H9 (cell line): ENCODE data around the gene CACNG5. TPM values are rescaled to one million over a fixed set of nuclear protein-coding genes. Genes with fewer than 3 reads are reported as not detected.

Experiments
- DNase-seq: peaks from one replicate; pipeline ENCODE4 v3.0.0-alpha.2; 2017
- H2AFZ ChIP-seq: one replicate; pipeline ENCODE4 v1.6.1; 2013; ENCODE audit warnings: mild to moderate bottlenecking, low read length, control low read depth, moderate library complexity
- H2AK5ac ChIP-seq: 2 replicates; pipeline ENCODE4 v1.6.1; 2013; ENCODE audit warnings: low read length, control low read depth, mixed read lengths; ENCODE audit not compliant: insufficient read length
- H2BK120ac ChIP-seq: one replicate; pipeline ENCODE4 v1.6.1; 2013; ENCODE audit warnings: low read depth, mild to moderate bottlenecking, low read length, control low read depth, inconsistent platforms; ENCODE audit not compliant: poor library complexity, severe bottlenecking
- H2BK12ac ChIP-seq: 2 replicates; pipeline ENCODE4 v1.6.1; 2013; ENCODE audit warnings: low read length, control low read depth, mixed read lengths, low read depth; ENCODE audit not compliant: insufficient read length
- H2BK15ac ChIP-seq: 2 replicates; pipeline ENCODE4 v1.6.1; 2013; ENCODE audit warnings: low read depth, low read length, control low read depth
- H2BK20ac ChIP-seq: one replicate; pipeline ENCODE4 v1.6.1; 2013; ENCODE audit warnings: low read depth, mild to moderate bottlenecking, low read length, control low read depth, inconsistent platforms; ENCODE audit not compliant: poor library complexity, severe bottlenecking
- H2BK5ac ChIP-seq: 2 replicates; pipeline ENCODE4 v1.6.1; 2013; ENCODE audit warnings: low read length, control low read depth, mixed read lengths; ENCODE audit not compliant: insufficient read length
- H3K14ac ChIP-seq: 2 replicates; pipeline ENCODE4 v1.6.1; 2013; ENCODE audit warnings: low read length, control low read depth; ENCODE audit not compliant: insufficient read depth
- H3K18ac ChIP-seq: 2 replicates; pipeline ENCODE4 v1.6.1; 2013; ENCODE audit warnings: low read depth, mild to moderate bottlenecking, mixed read lengths, low read length, control low read depth; ENCODE audit not compliant: insufficient read length
- H3K23ac ChIP-seq: 2 replicates; pipeline ENCODE4 v1.6.1; 2013; ENCODE audit warnings: low read length, control low read depth, mixed read lengths, low read depth; ENCODE audit not compliant: insufficient read length
- H3K23me2 ChIP-seq: 2 replicates; pipeline ENCODE4 v1.6.1; 2013; ENCODE audit warnings: low read depth, mild to moderate bottlenecking, mixed read lengths, low read length, control low read depth; ENCODE audit not compliant: insufficient read length, poor library complexity, severe bottlenecking
- H3K27ac ChIP-seq: 2 replicates; pipeline ENCODE4 v1.5.1; 2013; ENCODE audit warnings: low read length, control low read depth, mixed read lengths, low read depth; ENCODE audit not compliant: insufficient read length
- H3K27me3 ChIP-seq: 2 replicates; pipeline ENCODE4 v1.6.1; 2013; ENCODE audit warnings: low read length, control low read depth, inconsistent platforms; ENCODE audit not compliant: insufficient read depth
- H3K4ac ChIP-seq: 2 replicates; pipeline ENCODE4 v1.6.1; 2013; ENCODE audit warnings: low read depth, mild to moderate bottlenecking, control low read depth, inconsistent platforms, low read length, moderate library complexity
- H3K4me1 ChIP-seq: 2 replicates; pipeline ENCODE4 v1.6.1; 2013; ENCODE audit warnings: low read length, control low read depth, inconsistent platforms; ENCODE audit not compliant: insufficient read depth
- H3K4me2 ChIP-seq: 2 replicates; pipeline ENCODE4 v1.6.1; 2013; ENCODE audit warnings: low read length, control low read depth, mixed read lengths; ENCODE audit not compliant: insufficient read length, insufficient read depth
- H3K56ac ChIP-seq: 2 replicates; pipeline ENCODE4 v1.6.1; 2013; ENCODE audit warnings: low read depth, mild to moderate bottlenecking, mixed read lengths, low read length, control low read depth; ENCODE audit not compliant: insufficient read length
- H3K79me1 ChIP-seq: 2 replicates; pipeline ENCODE4 v1.6.1; 2013; ENCODE audit warnings: low read depth, mild to moderate bottlenecking, moderate library complexity, low read length, control low read depth, inconsistent platforms; ENCODE audit not compliant: insufficient read depth, poor library complexity, severe bottlenecking
- H3K79me2 ChIP-seq: 2 replicates; pipeline ENCODE4 v1.6.1; 2013; ENCODE audit warnings: low read length, control low read depth, inconsistent platforms; ENCODE audit not compliant: insufficient read depth
- H3K9ac ChIP-seq: 2 replicates; pipeline ENCODE4 v1.6.1; 2013; ENCODE audit warnings: low read length, control low read depth, mixed read lengths; ENCODE audit not compliant: insufficient read length; ENCODE audit errors: extremely low read depth
- H3K9me3 ChIP-seq: one replicate; pipeline ENCODE4 v1.6.1; 2013; ENCODE audit warnings: low read depth, low read length, inconsistent platforms; ENCODE audit not compliant: control insufficient read depth
- H3T11ph ChIP-seq: one replicate; pipeline ENCODE4 v1.6.1; 2013; ENCODE audit warnings: mild to moderate bottlenecking, low read length, control low read depth, inconsistent platforms
- H4K20me1 ChIP-seq: one replicate; pipeline ENCODE4 v1.6.1; 2013; ENCODE audit not compliant: control insufficient read depth, insufficient read length, insufficient read depth
- H4K5ac ChIP-seq: 2 replicates; pipeline ENCODE4 v1.6.1; 2013; ENCODE audit warnings: low read depth, mild to moderate bottlenecking, mixed read lengths, low read length, control low read depth; ENCODE audit not compliant: insufficient read length
- H4K8ac ChIP-seq: replicated peaks from 2 replicates; pipeline ENCODE4 v1.6.1; 2013; ENCODE audit warnings: low read length, control low read depth, mixed read lengths, low read depth; ENCODE audit not compliant: insufficient read length
- H4K91ac ChIP-seq: 2 replicates; pipeline ENCODE4 v1.6.1; 2013; ENCODE audit warnings: low read depth, mild to moderate bottlenecking, moderate library complexity, mixed read lengths, low read length, control low read depth; ENCODE audit not compliant: insufficient read length
- H3K27ac Mint-ChIP-seq, 3 experiments: 2 replicates in 2 of 3; 3 replicates in 1 of 3; pipeline ENCODE4 v1.8.0; 2020 to 2021; ENCODE audit warnings: mixed read lengths in 3 of 3, mild to moderate bottlenecking in 1 of 3, moderate library complexity in 1 of 3
- H3K27me3 Mint-ChIP-seq: 2 replicates; pipeline ENCODE4 v1.8.0; 2021; ENCODE audit warnings: low read depth, mild to moderate bottlenecking, moderate library complexity, mixed read lengths
- H3K36me3 Mint-ChIP-seq, 3 experiments: 2 replicates in 2 of 3; 3 replicates in 1 of 3; pipeline ENCODE4 v1.8.0; 2020 to 2021; ENCODE audit warnings: low read depth in 3 of 3, mixed read lengths in 3 of 3; ENCODE audit not compliant: insufficient read depth in 1 of 3
- H3K4me1 Mint-ChIP-seq, 2 experiments: 2 replicates each; pipeline ENCODE4 v1.8.0; 2020; ENCODE audit warnings: mixed read lengths in 2 of 2
- H3K4me3 Mint-ChIP-seq, 2 experiments: 2 replicates in 1 of 2; 3 replicates in 1 of 2; pipeline ENCODE4 v1.8.0; 2020 to 2021; ENCODE audit warnings: mild to moderate bottlenecking in 2 of 2, mixed read lengths in 2 of 2, moderate library complexity in 1 of 2
- H3K9me3 Mint-ChIP-seq, 2 experiments: 2 replicates in 1 of 2; 3 replicates in 1 of 2; pipeline ENCODE4 v1.8.0; 2020; ENCODE audit warnings: mild to moderate bottlenecking in 2 of 2, mixed read lengths in 2 of 2, moderate library complexity in 1 of 2
- WGBS: extraction: QIAGEN DNeasy Blood & Tissue Kit; methylation state at CpG from one replicate; pipeline ENCODE4 v1.1.7; 2013; ENCODE audit warnings: missing lambda C conversion rate, low lambda C conversion rate, mixed read lengths; ENCODE audit not compliant: insufficient read length; ENCODE audit errors: extremely low coverage; 5-methylcytosine and 5-hydroxymethylcytosine counted together
- total RNA-seq: library from RNA; stranded (reverse); gene quantifications from 2 replicates; pipeline ENCODE4 v1.2.1, GENCODE V29; 2021
- TF ChIP-seq, protein P1 (sequence below): fragments of 200-600 bp; sonication (generic); conservative IDR thresholded peaks from 3 replicates; pipeline ENCODE4 v1.8.0; 2021; ENCODE audit warnings: antibody characterized with exemption, mild to moderate bottlenecking

CACNG5 gene
- total RNA-seq, 1 experiment from 2014 or later = 1.6 TPM

DNA sequence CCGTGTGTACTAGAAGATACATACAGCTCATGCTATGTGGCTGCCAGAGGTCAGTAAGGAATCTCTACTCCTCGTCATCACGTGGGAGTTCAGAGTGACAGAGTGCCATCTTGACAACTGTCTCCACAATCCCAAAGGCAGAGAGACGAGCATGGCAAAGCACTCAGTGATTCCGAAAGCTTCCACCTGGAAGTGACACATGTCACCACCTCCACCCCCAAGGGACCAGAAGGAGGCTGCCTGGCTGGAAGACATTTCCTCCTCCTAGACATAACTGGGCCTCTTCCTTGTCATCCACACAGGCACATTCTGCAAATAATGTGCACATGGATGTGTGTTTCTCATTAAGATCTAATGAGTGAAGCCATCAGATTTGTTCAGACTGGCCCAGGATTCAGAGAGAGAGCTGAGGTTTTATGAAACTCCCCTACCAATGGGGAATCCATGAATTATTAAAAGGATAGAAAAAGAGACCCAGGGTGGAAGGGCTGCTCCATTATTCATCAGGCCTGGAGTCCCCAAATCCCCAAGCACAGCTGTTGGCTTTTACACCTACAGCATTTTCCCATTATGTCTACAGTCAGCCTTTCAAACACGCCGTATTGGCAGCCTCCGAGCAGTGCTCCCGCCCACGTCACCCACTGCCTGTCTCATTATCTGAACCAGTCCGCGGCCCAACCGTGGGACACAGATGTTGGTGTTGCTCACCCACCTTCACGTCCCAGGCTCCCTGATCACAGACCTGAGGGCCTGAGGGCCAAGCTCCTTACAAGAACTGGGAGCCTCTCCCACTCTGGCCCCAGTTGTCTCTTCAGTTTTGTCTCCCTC, 3.3 kb upstream of the CACNG5 start:
- Mint-ChIP-seq H3K27ac (no peak overlapping the region), H3K27me3 (peaks cover 52% of the 10 kb centered on the region), H3K4me3 (no peak overlapping the region)

More for the DNA sequence above, 3.3 kb upstream of the CACNG5 start:
- TF ChIP-seq, protein P1, sequence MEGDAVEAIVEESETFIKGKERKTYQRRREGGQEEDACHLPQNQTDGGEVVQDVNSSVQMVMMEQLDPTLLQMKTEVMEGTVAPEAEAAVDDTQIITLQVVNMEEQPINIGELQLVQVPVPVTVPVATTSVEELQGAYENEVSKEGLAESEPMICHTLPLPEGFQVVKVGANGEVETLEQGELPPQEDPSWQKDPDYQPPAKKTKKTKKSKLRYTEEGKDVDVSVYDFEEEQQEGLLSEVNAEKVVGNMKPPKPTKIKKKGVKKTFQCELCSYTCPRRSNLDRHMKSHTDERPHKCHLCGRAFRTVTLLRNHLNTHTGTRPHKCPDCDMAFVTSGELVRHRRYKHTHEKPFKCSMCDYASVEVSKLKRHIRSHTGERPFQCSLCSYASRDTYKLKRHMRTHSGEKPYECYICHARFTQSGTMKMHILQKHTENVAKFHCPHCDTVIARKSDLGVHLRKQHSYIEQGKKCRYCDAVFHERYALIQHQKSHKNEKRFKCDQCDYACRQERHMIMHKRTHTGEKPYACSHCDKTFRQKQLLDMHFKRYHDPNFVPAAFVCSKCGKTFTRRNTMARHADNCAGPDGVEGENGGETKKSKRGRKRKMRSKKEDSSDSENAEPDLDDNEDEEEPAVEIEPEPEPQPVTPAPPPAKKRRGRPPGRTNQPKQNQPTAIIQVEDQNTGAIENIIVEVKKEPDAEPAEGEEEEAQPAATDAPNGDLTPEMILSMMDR = no peak
- no peak overlapping the region for H3K14ac ChIP-seq
- no peak overlapping the region for H3K4me2 ChIP-seq
- H2BK120ac ChIP-seq = no peak overlapping the region
- no peak for DNase-seq
- no peak overlapping the region for H2AFZ ChIP-seq
- no peaks in the 10 kb centered on the region for H3K27me3 ChIP-seq
- no peaks in the 10 kb centered on the region for H4K20me1 ChIP-seq
- no peak overlapping the region for H3K18ac ChIP-seq
- WGBS = no CpG with 5 or more reads among the region's 14 CpGs
- peaks cover 5% of the 10 kb centered on the region for H3K23me2 ChIP-seq
- no peak overlapping the region for H2BK15ac ChIP-seq
- no peaks in the 10 kb centered on the region for H3K79me2 ChIP-seq
- H3K27ac ChIP-seq = no peak overlapping the region
- H3K56ac ChIP-seq = no peak overlapping the region
- H3K9me3 ChIP-seq = no peaks in the 10 kb centered on the region
- H3K79me1 ChIP-seq = no peaks in the 10 kb centered on the region
- no peak overlapping the region for H3K23ac ChIP-seq
- no peak overlapping the region for H3K9ac ChIP-seq
- H3K4ac ChIP-seq = no peak overlapping the region
- no peak overlapping the region for H4K91ac ChIP-seq
- H2BK20ac ChIP-seq = no peak overlapping the region
- no peak overlapping the region for H4K8ac ChIP-seq
- H4K5ac ChIP-seq = no peak overlapping the region
- H3K4me1 Mint-ChIP-seq = peaks cover 20 to 24% of the 10 kb centered on the region in 2 experiments
- H3K9me3 Mint-ChIP-seq = peaks cover 0 to 2% of the 10 kb centered on the region in 2 experiments; a peak in 3 of 5 replicates
- no peak overlapping the region for H3T11ph ChIP-seq
- no peak overlapping the region for H2BK12ac ChIP-seq
- H3K36me3 Mint-ChIP-seq = no peaks in the 10 kb centered on the region
- H3K4me1 ChIP-seq = peaks cover 4% of the 10 kb centered on the region; the same call in 1 of the 2 replicates
- no peak overlapping the region for H2AK5ac ChIP-seq
- no peak overlapping the region for H2BK5ac ChIP-seq
